Ishikawa (cell line): ENCODE data around the gene RANBP9.

Source experiments
- CEBPB ChIP-seq: IDR thresholded peaks from 2 replicates; pipeline ENCODE4 v1.6.1; 2012
- EGR1 ChIP-seq: IDR thresholded peaks from 2 replicates; pipeline ENCODE4 v1.6.1; 2012
- EP300 ChIP-seq: IDR thresholded peaks from 2 replicates; pipeline ENCODE4 v1.6.1; 2012; ENCODE audit warnings: borderline replicate concordance
- FOXM1 ChIP-seq: IDR thresholded peaks from 2 replicates; pipeline ENCODE4 v1.6.1; 2012; ENCODE audit warnings: low read depth, borderline replicate concordance
- MAX ChIP-seq: IDR thresholded peaks from 2 replicates; pipeline ENCODE4 v1.6.1; 2012
- NFIC ChIP-seq: IDR thresholded peaks from 2 replicates; pipeline ENCODE4 v1.6.1; 2012
- TAF1 ChIP-seq: IDR thresholded peaks from 2 replicates; pipeline ENCODE4 v1.6.1; 2012; ENCODE audit warnings: low read depth, mild to moderate bottlenecking
- TCF12 ChIP-seq: IDR thresholded peaks from 2 replicates; pipeline ENCODE4 v1.6.1; 2012; ENCODE audit warnings: low read depth
- TEAD4 ChIP-seq: IDR thresholded peaks from 2 replicates; pipeline ENCODE4 v1.6.1; 2012
- USF1 ChIP-seq: IDR thresholded peaks from 2 replicates; pipeline ENCODE4 v1.6.1; 2012
- YY1 ChIP-seq: IDR thresholded peaks from 2 replicates; pipeline ENCODE4 v1.6.1; 2012; ENCODE audit warnings: low read depth
- ZBTB7A ChIP-seq: IDR thresholded peaks from 2 replicates; pipeline ENCODE4 v1.6.1; 2012; ENCODE audit warnings: low read depth

The RANBP9 gene

GRCh38 chr6:13572951-13573654, 138.5 kb downstream of the RANBP9 start:
- TF ChIP-seq FOXM1 (no peak), CEBPB (no peak), YY1 (no peak), TAF1 (no peak), USF1 (no peak), EGR1 (no peak), TCF12 (no peak), NFIC (no peak), TEAD4 (no peak), EP300 (no peak), MAX (no peak)

GRCh38 chr6:13572240-13572639, 139.4 kb downstream of the RANBP9 start:
- TF ChIP-seq TCF12 (no peak), YY1 (no peak), ZBTB7A (no peak), FOXM1 (no peak)
